B cell (primary cell): ENCODE data around the gene RFPL4A. TPM values are rescaled to one million over a fixed set of nuclear protein-coding genes. Genes with fewer than 3 reads are reported as not detected.
"Not testable (repeated sequence)": the region's sequence is repeated elsewhere in the genome, so short reads cannot be mapped to it uniquely, and the experiment has no call there.

Experiments
- ATAC-seq: fragments of 200-7000 bp; cut with Tn5 transposase; one replicate; pipeline ENCODE4 v1.10.0; 2021; ENCODE audit warnings: low read depth, mild to moderate bottlenecking, moderate number of reproducible peaks, moderate library complexity
- CTCF ChIA-PET: fragments of 350-600 bp; sonication (Branson Sonifier 250); formaldehyde crosslinking; loops from one replicate; lab custom pipeline; 2021; ENCODE audit warnings: antibody characterized with exemption, inconsistent platforms; lab: Charles Lee
- POLR2A ChIA-PET: fragments of 350-600 bp; sonication (Branson Sonifier 250); formaldehyde crosslinking; loops from one replicate; lab custom pipeline; 2021; ENCODE audit warnings: antibody characterized with exemption; lab: Charles Lee
- DNase-seq: peaks from one replicate; pipeline ENCODE4 v3.0.0; 2013
- H2AFZ ChIP-seq: 2 replicates; pipeline ENCODE4 v1.6.1; 2012; ENCODE audit warnings: mild to moderate bottlenecking, low read depth, low read length; ENCODE audit not compliant: insufficient read depth, poor library complexity, severe bottlenecking
- H3K27ac ChIP-seq, 2 donors: 1 replicate in 1 of 2; 2 replicates in 1 of 2; pipeline ENCODE4 v1.5.1; 2012 to 2013; ENCODE audit warnings: low read length in 2 of 2, mild to moderate bottlenecking in 2 of 2, moderate library complexity in 1 of 2
- H3K27me3 ChIP-seq, 4 experiments: fragments of 200-600 bp in 1 of 4; sonication (generic) in 1 of 4; replicated peaks in 1 of 4; 1 replicate in 2 of 4; 2 replicates in 2 of 4; pipeline versions ENCODE4 v1.6.1 to v1.7.0; 2013 to 2016; ENCODE audit warnings: low read length in 3 of 4, mild to moderate bottlenecking in 2 of 4, mixed read lengths in 1 of 4, moderate library complexity in 1 of 4; ENCODE audit not compliant: insufficient read depth in 4 of 4, control insufficient read depth in 3 of 4; ENCODE audit errors: control extremely low read depth in 1 of 4
- H3K36me3 ChIP-seq, 2 experiments: replicated peaks in 1 of 2; 1 replicate in 1 of 2; 2 replicates in 1 of 2; pipeline versions ENCODE4 v1.6.1 to v1.7.1; 2013; ENCODE audit warnings: low read length in 1 of 2; ENCODE audit not compliant: insufficient read depth in 2 of 2, control insufficient read depth in 1 of 2; ENCODE audit errors: control extremely low read depth in 1 of 2, extremely low read depth in 1 of 2
- H3K4me1 ChIP-seq, 2 donors: fragments of 200-600 bp in 1 of 2; sonication (generic) in 1 of 2; 1 replicate in 1 of 2; 2 replicates in 1 of 2; pipeline versions ENCODE4 v1.5.1 to v1.6.1; 2013 to 2017; ENCODE audit warnings: low read length in 2 of 2; ENCODE audit not compliant: control insufficient read depth in 2 of 2, insufficient read depth in 2 of 2
- H3K4me2 ChIP-seq: replicated peaks from 2 replicates; pipeline ENCODE3; 2012; ENCODE audit warnings: mild to moderate bottlenecking, low read depth, low read length; ENCODE audit not compliant: poor library complexity, severe bottlenecking
- H3K4me3 ChIP-seq, 5 experiments: fragments of 200-600 bp in 1 of 5; sonication (generic) in 1 of 5; 1 replicate in 3 of 5; 2 replicates in 2 of 5; pipeline versions ENCODE4 v1.5.1 to v1.7.0; 2011 to 2016; ENCODE audit warnings: low read length in 4 of 5, mild to moderate bottlenecking in 4 of 5, low read depth in 2 of 5, control low read depth in 1 of 5, moderate library complexity in 1 of 5; ENCODE audit not compliant: insufficient read depth in 1 of 5; ENCODE audit errors: control extremely low read depth in 1 of 5, extremely low read depth in 1 of 5
- H3K79me2 ChIP-seq: fragments of 200-600 bp; sonication (generic); one replicate; pipeline ENCODE4 v1.6.0; 2016; ENCODE audit warnings: low read length; ENCODE audit not compliant: control insufficient read depth, insufficient read depth
- H3K9ac ChIP-seq: fragments of 200-600 bp; sonication (generic); 2 replicates; pipeline ENCODE4 v1.6.1; 2017; ENCODE audit warnings: mild to moderate bottlenecking, low read length, moderate library complexity
- H3K9me3 ChIP-seq, 3 donors: one replicate each; pipeline versions ENCODE4 v1.6.1 to v1.7.1; 2013; ENCODE audit warnings: low read length in 2 of 3; ENCODE audit not compliant: control insufficient read depth in 2 of 3, insufficient read depth in 1 of 3; ENCODE audit errors: control extremely low read depth in 1 of 3
- H4K20me1 ChIP-seq: 2 replicates; pipeline ENCODE4 v1.6.0; 2012; ENCODE audit warnings: mild to moderate bottlenecking, low read length; ENCODE audit not compliant: insufficient read depth, control insufficient read depth, poor library complexity, severe bottlenecking
- H3K27ac Mint-ChIP-seq: one replicate; pipeline ENCODE4 v1.8.0; 2021; ENCODE audit warnings: mixed read lengths
- H3K27me3 Mint-ChIP-seq: one replicate; pipeline ENCODE4 v1.8.0; 2021; ENCODE audit warnings: mixed read lengths
- H3K4me1 Mint-ChIP-seq: one replicate; pipeline ENCODE4 v1.8.0; 2021; ENCODE audit warnings: mixed read lengths
- H3K4me3 Mint-ChIP-seq: one replicate; pipeline ENCODE4 v1.8.0; 2021; ENCODE audit warnings: mixed read lengths
- H3K9me3 Mint-ChIP-seq: one replicate; pipeline ENCODE4 v1.8.0; 2022; ENCODE audit warnings: mixed read lengths; ENCODE audit not compliant: insufficient read depth
- CTCF ChIP-seq: fragments of 200-600 bp; IDR thresholded peaks from one replicate; pipeline ENCODE4 v1.8.0; 2022; ENCODE audit warnings: antibody characterized with exemption, mild to moderate bottlenecking
- EZH2 ChIP-seq: IDR thresholded peaks from 2 replicates; pipeline ENCODE4 v1.6.1; 2012; ENCODE audit warnings: borderline replicate concordance, low read depth, mild to moderate bottlenecking, moderate library complexity, low read length; ENCODE audit not compliant: insufficient read depth, poor library complexity, severe bottlenecking
- WGBS: methylation state at CpG from one replicate; pipeline ENCODE4 v1.1.5; 2013; ENCODE audit warnings: missing lambda C conversion rate; ENCODE audit not compliant: insufficient coverage; 5-methylcytosine and 5-hydroxymethylcytosine counted together
- intact Hi-C: fragments of 100-400 bp; cut with micrococcal nuclease; formaldehyde crosslinking; loops from one replicate; pipeline ENCODE4 v1.10.0; 2022
- polyA minus RNA-seq: library from RNA; depleted of rRNA, polyadenylated mRNA; stranded (reverse); fragments of >200 nt; gene quantifications from 2 replicates; pipeline ENCODE4 v1.2.3, GENCODE V29; 2012
- polyA plus RNA-seq: library from polyadenylated mRNA; depleted of rRNA; stranded (reverse); fragments of >200 nt; gene quantifications from 2 replicates; pipeline ENCODE4 v1.2.3, GENCODE V29; 2012
- total RNA-seq, 2 donors: library from RNA; stranded (reverse); fragments of 120-200 nt in 1 of 2; gene quantifications; 1 replicate in 1 of 2; 2 replicates in 1 of 2; pipeline versions ENCODE4 v1.2.3 to v1.2.4, GENCODE V29; 2013 to 2022

The RFPL4A gene
- not detected in 2 replicates for total RNA-seq
- 0.23 TPM for total RNA-seq (2013)
- polyA plus RNA-seq = not detected in 2 replicates
- polyA minus RNA-seq = not detected in 2 replicates

GRCh38 chr19:55758797-55759196 is at the start of gene RFPL4A:
RFPL4A (plus strand) TSS chr19:55759097; CDS start chr19:55761801, 2,704 bp downstream.
- H3K4me1 Mint-ChIP-seq, H3K4me3 Mint-ChIP-seq, H3K27ac ChIP-seq, H4K20me1 ChIP-seq, H3K36me3 ChIP-seq, DNase-seq, H2AFZ ChIP-seq, H3K27ac Mint-ChIP-seq, H3K4me1 ChIP-seq, H3K79me2 ChIP-seq, CTCF ChIA-PET, H3K9me3 ChIP-seq, H3K9me3 Mint-ChIP-seq, H3K9ac ChIP-seq, H3K4me2 ChIP-seq, intact Hi-C loops, POLR2A ChIA-PET, H3K27me3 ChIP-seq, ATAC-seq, H3K4me3 ChIP-seq: not testable (repeated sequence)
- peaks cover 19% of the 10 kb centered on the region for H3K27me3 Mint-ChIP-seq
- WGBS = 67% methylated on average over 1 of the region's 3 CpGs

GRCh38 chr19:55711719-55712118 is 47.2 kb upstream of the RFPL4A start:
- H3K4me1 Mint-ChIP-seq = no peaks in the 10 kb centered on the region
- no peak overlapping the region for H2AFZ ChIP-seq
- no peak overlapping the region for H3K27ac ChIP-seq
- TF ChIP-seq CTCF = no peak
- TF ChIP-seq EZH2 = no peak
- H3K4me3 ChIP-seq = no peak overlapping the region
- H3K36me3 ChIP-seq = no peaks in the 10 kb centered on the region
- CTCF ChIA-PET = no interaction called here
- H3K27me3 ChIP-seq = peaks cover 0 to 8% (median 3%) of the 10 kb centered on the region in 4 experiments
- H3K27ac Mint-ChIP-seq = no peak overlapping the region
- H4K20me1 ChIP-seq = no peaks in the 10 kb centered on the region
- POLR2A ChIA-PET = no interaction called here
- H3K9ac ChIP-seq = no peak overlapping the region
- no peaks in the 10 kb centered on the region for H3K79me2 ChIP-seq
- H3K27me3 Mint-ChIP-seq = peaks cover 16% of the 10 kb centered on the region
- WGBS = 86% methylated on average over 17 of the region's 18 CpGs
- no peaks in the 10 kb centered on the region for H3K4me1 ChIP-seq
- H3K4me3 Mint-ChIP-seq = no peak overlapping the region
- ATAC-seq = no peak
- H3K9me3 Mint-ChIP-seq = peaks cover 4% of the 10 kb centered on the region
- DNase-seq = no peak
- H3K9me3 ChIP-seq = peaks cover 0 to 6% (median 0%) of the 10 kb centered on the region in 3 donors
- intact Hi-C loops = no loop called here
- H3K4me2 ChIP-seq = no peak overlapping the region
